Astrocyte (in vitro differentiated cells and primary cell): Measurements from ENCODE around the gene CFAP157.

Experiments used
- CTCF ChIP-seq: IDR thresholded peaks from 2 replicates; pipeline ENCODE4 v1.5.1; 2011; ENCODE audit warnings: low read depth, mild to moderate bottlenecking, inconsistent platforms, low read length, moderate library complexity; ENCODE audit not compliant: insufficient read depth
- EZH2 ChIP-seq: IDR thresholded peaks from 2 replicates; pipeline ENCODE4 v1.6.1; 2012; ENCODE audit warnings: mild to moderate bottlenecking, low read length, inconsistent platforms; ENCODE audit not compliant: insufficient read depth

GRCh38 chr9:127658428-127658827, 48.4 kb upstream of the CFAP157 start:
- TF ChIP-seq CTCF (no peak), EZH2 (no peak)
